Pancreas (tissue), 10 donors: ENCODE data around the gene IGSF3. TPM values are rescaled to one million over a fixed set of nuclear protein-coding genes. Genes with fewer than 3 reads are reported as not detected.

ENCODE experiments used
- ATAC-seq, 4 donors: fragments of 200-7000 bp; cut with Tn5 transposase; one replicate each; pipeline versions ENCODE4 v1.8.0 to v1.9.1; 2020; ENCODE audit warnings: mild to moderate bottlenecking in 4 of 4, moderate library complexity in 4 of 4
- DNase-seq, 6 donors: peaks; one replicate each; pipeline ENCODE4 v3.0.0-alpha.2; 2020
- FAIRE-seq: peaks from 2 replicates; lab custom pipeline; 2012; peaks lifted over from hg19 to GRCh38; lab: Jason Lieb, UNC
- H3K27ac ChIP-seq, 4 donors: fragments of 200-600 bp; sonication (generic); 1 replicate in 3 of 4; 2 replicates in 1 of 4; pipeline versions ENCODE4 v1.5.0 to v1.8.0; 2020
- H3K27me3 ChIP-seq, 4 donors: fragments of 200-600 bp; one replicate each; pipeline ENCODE4 v1.8.0; 2021
- H3K36me3 ChIP-seq, 3 donors: fragments of 200-600 bp; sonication (generic) in 1 of 3; one replicate each; pipeline versions ENCODE4 v1.5.0 to v1.8.0; 2020 to 2021
- H3K4me1 ChIP-seq, 3 donors: fragments of 200-600 bp; one replicate each; pipeline ENCODE4 v1.8.0; 2021
- H3K4me3 ChIP-seq, 4 donors: fragments of 200-600 bp; sonication (generic) in 2 of 4; one replicate each; pipeline versions ENCODE4 v1.5.0 to v1.8.0; 2020 to 2021
- H3K9me3 ChIP-seq, 4 donors: fragments of 200-600 bp; one replicate each; pipeline ENCODE4 v1.8.0; 2021
- WGBS, 2 donors: extraction: QIAGEN DNeasy Blood & Tissue Kit; methylation state at CpG; one replicate each; pipeline ENCODE4 v1.1.7; 2013; 5-methylcytosine and 5-hydroxymethylcytosine counted together
- intact Hi-C, 3 donors: fragments of 100-400 bp; cut with DNase I; formaldehyde crosslinking; loops; one replicate each; pipeline versions ENCODE4 v1.11.1 to v1.14.2; 2022
- polyA plus RNA-seq, 2 donors: library from polyadenylated mRNA; stranded (reverse); fragments of 200-250 nt; gene quantifications; one replicate each; pipeline ENCODE4 v1.2.3, GENCODE V29; 2013
- total RNA-seq, 6 donors: library from RNA; stranded (reverse); fragmentation: NEBNext Ultra II Directional in 4 of 6; extraction: Animal tissue kit (Norgen Biotek cat#: 25700) in 4 of 6; gene quantifications; one replicate each; pipeline versions ENCODE4 v1.2.1 to v1.2.4, GENCODE V29; 2021 to 2023
- TF ChIP-seq, protein P1 (sequence below), 4 donors: fragments of 200-600 bp; sonication (generic) in 3 of 4; IDR thresholded peaks; one replicate each; pipeline versions ENCODE4 v1.5.0 to v1.8.0; 2021; ENCODE audit warnings: antibody characterized with exemption in 4 of 4
- donor health status: healthy with polysubstance abuse.
- donor health status: DM: no; HTN: no; CAD: no; lungs with moderate emphysema.
- donor health status: DM: no; HTN: no; CAD: no.
- donor health status: control.
- donor health status: control.
- donor health status: Bipolar disorder and iron deficiency.
- donor health status: DM: yes; HTN: yes; CAD: no.
- donor health status: DM: no; HTN: no; CAD: no.
- donor health status: DM: no; HTN: no; CAD: no.
- donor health status: DM: yes; HTN: yes; CAD: no.

The IGSF3 gene
- 10 to 100 TPM in 1 of 6 donors, 1 to 10 TPM in 5; 2.5 to 10.5 (median 2.8) TPM for total RNA-seq
- 1 to 10 TPM; 1.8 to 2.0 TPM for polyA plus RNA-seq

DNA sequence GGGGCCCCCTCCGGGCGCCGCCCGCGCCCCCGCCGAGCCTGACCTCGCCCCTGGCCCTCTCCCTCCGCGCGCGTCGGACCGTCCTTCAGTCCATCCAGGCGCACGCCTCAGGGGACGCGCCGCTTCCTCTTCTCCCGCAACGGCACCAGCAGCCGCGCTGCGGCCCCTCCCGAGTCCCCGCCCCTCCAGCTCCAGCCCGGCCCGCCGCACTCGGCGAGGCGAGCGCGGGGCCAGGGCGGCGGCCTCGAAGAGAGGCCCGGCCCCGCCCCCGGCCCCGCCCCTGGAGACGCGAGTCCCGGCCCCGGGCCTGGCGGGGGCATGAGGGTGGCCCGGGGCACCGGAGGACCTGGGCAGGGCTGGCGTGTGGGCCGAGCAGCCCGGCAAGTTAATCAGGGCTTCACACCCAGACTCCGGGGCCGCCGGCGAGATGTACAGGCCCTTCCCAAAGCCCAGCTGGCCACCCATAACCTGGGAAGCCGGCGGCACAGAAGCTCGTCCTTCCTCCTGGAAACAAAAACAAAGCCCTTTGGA, at the start of gene IGSF3:
Gene IGSF3 (minus strand): TSS at position 159 of the 531 bp plus-strand sequence. CDS start 1,407 bp downstream, outside the sequence.
- intact Hi-C loops: no loop called here
- Histone ChIP-seq H3K9me3 (no peaks in the 10 kb centered on the region), H3K4me3 (peak within 1 kb of the TSS; percentile 41 to 79 (median 66)), H3K36me3 (no peaks in the 10 kb centered on the region), H3K4me1 (peaks cover 0 to 3% (median 0%) of the 10 kb centered on the region in 3 donors), H3K27me3 (no peaks in the 10 kb centered on the region), H3K27ac (peak within 1 kb of the TSS in 2 of 4 donors; percentile 45 to 50)
- FAIRE-seq: no peak
- WGBS, 2 donors: 1 to 2% methylated on average over 22 to 58 of the region's 58 CpGs
- TF ChIP-seq, protein P1, sequence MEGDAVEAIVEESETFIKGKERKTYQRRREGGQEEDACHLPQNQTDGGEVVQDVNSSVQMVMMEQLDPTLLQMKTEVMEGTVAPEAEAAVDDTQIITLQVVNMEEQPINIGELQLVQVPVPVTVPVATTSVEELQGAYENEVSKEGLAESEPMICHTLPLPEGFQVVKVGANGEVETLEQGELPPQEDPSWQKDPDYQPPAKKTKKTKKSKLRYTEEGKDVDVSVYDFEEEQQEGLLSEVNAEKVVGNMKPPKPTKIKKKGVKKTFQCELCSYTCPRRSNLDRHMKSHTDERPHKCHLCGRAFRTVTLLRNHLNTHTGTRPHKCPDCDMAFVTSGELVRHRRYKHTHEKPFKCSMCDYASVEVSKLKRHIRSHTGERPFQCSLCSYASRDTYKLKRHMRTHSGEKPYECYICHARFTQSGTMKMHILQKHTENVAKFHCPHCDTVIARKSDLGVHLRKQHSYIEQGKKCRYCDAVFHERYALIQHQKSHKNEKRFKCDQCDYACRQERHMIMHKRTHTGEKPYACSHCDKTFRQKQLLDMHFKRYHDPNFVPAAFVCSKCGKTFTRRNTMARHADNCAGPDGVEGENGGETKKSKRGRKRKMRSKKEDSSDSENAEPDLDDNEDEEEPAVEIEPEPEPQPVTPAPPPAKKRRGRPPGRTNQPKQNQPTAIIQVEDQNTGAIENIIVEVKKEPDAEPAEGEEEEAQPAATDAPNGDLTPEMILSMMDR (IDR thresholded peaks at IDR 0.05): no peak
- DNase-seq: peak; percentile 54 to 85 (median 68)
- peak; percentile 87 to 92 (median 91) for ATAC-seq

DNA sequence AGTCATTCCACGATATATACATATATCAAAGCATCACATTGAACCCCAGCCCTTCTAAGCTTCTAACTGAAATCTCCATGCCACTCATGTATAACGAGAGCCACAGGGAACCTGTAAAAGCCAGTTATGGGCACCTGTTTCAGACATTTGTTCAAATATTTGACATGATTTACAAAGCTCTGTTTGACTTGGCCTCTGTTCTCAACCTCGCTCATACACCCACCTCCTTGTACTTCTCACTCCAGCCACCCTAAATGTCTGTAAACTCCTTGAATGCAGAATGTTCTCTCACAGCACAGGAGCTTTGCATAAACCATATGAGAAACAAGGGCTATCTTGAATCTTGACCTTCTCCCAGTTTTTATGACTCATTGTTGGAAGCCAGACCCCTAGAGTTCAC, 49.8 kb upstream of the IGSF3 start:
- DNase-seq (no peak), ATAC-seq (no peak), FAIRE-seq (no peak)
- intact Hi-C loops: no loop called here
- Histone ChIP-seq H3K27me3 (no peaks in the 10 kb centered on the region), H3K4me3 (no peak overlapping the region), H3K27ac (no peak overlapping the region), H3K9me3 (no peaks in the 10 kb centered on the region), H3K4me1 (no peaks in the 10 kb centered on the region), H3K36me3 (no peaks in the 10 kb centered on the region)
- TF ChIP-seq, protein P1 (IDR thresholded peaks at IDR 0.05): no peak
- 47% methylated on average over 3 of the region's 3 CpGs for WGBS, 2 donors

DNA sequence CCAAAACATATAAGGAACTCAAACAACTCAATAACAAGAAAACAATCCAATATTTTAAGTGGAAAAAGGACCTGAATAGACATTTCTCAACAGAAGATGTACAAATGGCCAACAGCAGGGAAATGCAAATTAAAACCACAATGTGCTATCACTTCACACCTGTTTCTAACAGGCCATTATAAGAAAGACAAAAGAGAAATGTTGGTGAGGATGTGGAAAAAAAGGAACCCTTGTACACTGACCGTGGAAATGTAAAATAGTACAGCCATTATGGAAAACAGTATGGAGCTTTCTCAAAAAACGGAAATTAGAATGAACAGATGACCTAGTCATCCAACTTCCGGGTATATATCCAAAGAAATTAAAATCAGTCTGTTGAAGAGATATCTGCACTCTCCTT, 48.9 kb upstream of the IGSF3 start:
- H3K4me1 ChIP-seq: no peaks in the 10 kb centered on the region
- intact Hi-C loops: no loop called here
- H3K27ac ChIP-seq: no peak overlapping the region
- DNase-seq (no peak), ATAC-seq (no peak), FAIRE-seq (no peak)
- H3K4me3 ChIP-seq: no peak overlapping the region
- H3K27me3 ChIP-seq: no peaks in the 10 kb centered on the region
- no peaks in the 10 kb centered on the region for H3K9me3 ChIP-seq
- TF ChIP-seq, protein P1 (IDR thresholded peaks at IDR 0.05): no peak
- no peaks in the 10 kb centered on the region for H3K36me3 ChIP-seq
- 84 to 91% methylated on average over 3 of the region's 3 CpGs for WGBS, 2 donors

DNA sequence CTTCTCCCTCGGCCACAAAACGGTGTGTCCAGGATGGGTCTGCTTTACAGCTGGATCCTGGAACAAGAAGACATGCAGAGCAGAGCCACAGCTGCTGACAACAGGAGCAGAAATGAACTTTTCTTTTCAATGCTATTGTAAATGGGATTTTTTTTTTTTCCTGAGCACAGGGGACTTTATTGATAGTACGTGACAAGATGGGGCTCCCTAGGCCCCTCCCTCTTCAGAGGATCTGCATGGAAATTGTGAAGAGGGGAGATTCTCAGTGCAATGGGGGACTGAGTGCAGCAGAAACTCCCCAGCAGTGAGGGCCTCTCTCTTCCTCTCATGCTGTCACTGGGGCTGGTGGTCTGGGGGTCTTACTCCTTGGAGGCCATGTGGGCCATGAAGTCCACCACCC, 45.9 kb upstream of the IGSF3 start:
- Histone ChIP-seq H3K4me3 (no peak overlapping the region), H3K9me3 (no peaks in the 10 kb centered on the region), H3K27me3 (no peaks in the 10 kb centered on the region), H3K36me3 (no peaks in the 10 kb centered on the region), H3K27ac (no peak overlapping the region), H3K4me1 (no peaks in the 10 kb centered on the region)
- TF ChIP-seq, protein P1 (IDR thresholded peaks at IDR 0.05): no peak
- FAIRE-seq (no peak), ATAC-seq (no peak), DNase-seq (no peak)
- intact Hi-C loops: no loop called here
- WGBS, 2 donors: 92 to 96% methylated on average over 3 of the region's 3 CpGs

DNA sequence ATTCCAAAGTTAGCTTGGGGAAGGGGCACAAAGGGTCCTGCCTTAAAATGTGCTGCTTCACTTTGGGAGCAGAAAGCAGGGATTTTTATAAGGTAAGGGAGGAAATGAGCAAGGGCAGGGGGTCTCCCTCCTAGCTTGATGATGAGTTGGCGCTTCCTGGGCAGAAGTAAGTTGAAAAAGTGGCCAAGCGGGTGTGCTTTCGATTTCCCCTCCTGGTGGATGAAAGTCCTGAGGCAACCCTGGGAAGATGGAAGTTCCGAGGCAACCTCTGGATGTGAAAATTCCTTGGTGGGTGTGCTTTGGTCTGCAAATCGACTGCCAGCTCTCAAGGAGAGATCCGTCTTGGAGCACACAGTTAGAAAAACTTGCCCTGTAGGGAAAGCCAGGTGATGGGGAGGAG, 45.0 kb upstream of the IGSF3 start:
- DNase-seq (no peak), FAIRE-seq (no peak), ATAC-seq (no peak)
- TF ChIP-seq, protein P1 (IDR thresholded peaks at IDR 0.05): no peak
- intact Hi-C loops: no loop called here
- Histone ChIP-seq H3K27me3 (no peaks in the 10 kb centered on the region), H3K9me3 (no peaks in the 10 kb centered on the region), H3K4me3 (no peak overlapping the region), H3K4me1 (no peaks in the 10 kb centered on the region), H3K27ac (no peak overlapping the region), H3K36me3 (no peaks in the 10 kb centered on the region)
- WGBS, 2 donors: 70% methylated on average over 6 of the region's 6 CpGs
